HCT116 (cell line): ENCODE data around the gene UBE2V1.

ENCODE experiments used
- CEBPB ChIP-seq: IDR thresholded peaks from 2 replicates; pipeline ENCODE4 v1.6.1; 2012; ENCODE audit warnings: low read depth
- EGR1 ChIP-seq: IDR thresholded peaks from 2 replicates; pipeline ENCODE4 v1.6.1; 2012; ENCODE audit warnings: low read depth
- EZH2 ChIP-seq: fragments of 200-600 bp; sonication (generic); IDR thresholded peaks from 2 replicates; pipeline ENCODE4 v1.6.1; 2017; ENCODE audit warnings: antibody characterized with exemption, mixed run types
- EZH2phosphoT487 ChIP-seq: fragments of 200-600 bp; IDR thresholded peaks from 2 replicates; pipeline ENCODE4 v1.6.1; 2018; ENCODE audit warnings: antibody characterized with exemption, borderline replicate concordance
- FOSL1 ChIP-seq: IDR thresholded peaks from 2 replicates; pipeline ENCODE4 v1.6.1; 2012; ENCODE audit warnings: low read depth
- POLR2A ChIP-seq: IDR thresholded peaks from 2 replicates; pipeline ENCODE4 v1.7.0; 2011; ENCODE audit warnings: borderline replicate concordance; ENCODE audit not compliant: insufficient read depth, insufficient read length; ENCODE audit errors: extremely low read depth
- POLR2AphosphoS5 ChIP-seq: IDR thresholded peaks from 2 replicates; pipeline ENCODE4 v1.6.1; 2011; ENCODE audit warnings: mild to moderate bottlenecking, low read depth, low read length, moderate library complexity
- RAD21 ChIP-seq: IDR thresholded peaks from 2 replicates; pipeline ENCODE4 v1.6.1; 2012; ENCODE audit warnings: low read depth, mild to moderate bottlenecking
- SIN3A ChIP-seq: IDR thresholded peaks from 2 replicates; pipeline ENCODE4 v1.6.1; 2012; ENCODE audit warnings: low read depth
- SP1 ChIP-seq: IDR thresholded peaks from 2 replicates; pipeline ENCODE4 v1.6.1; 2012; ENCODE audit warnings: low read depth
- SRF ChIP-seq: IDR thresholded peaks from 2 replicates; pipeline ENCODE4 v1.6.1; 2012; ENCODE audit warnings: low read depth
- TF ChIP-seq, protein P1 (sequence below), 3 experiments: fragments of 200-600 bp in 1 of 3; sonication (generic) in 1 of 3; IDR thresholded peaks in 2 of 3; conservative IDR thresholded peaks in 1 of 3; 2 replicates each; pipeline ENCODE4 v1.5.1; 2012 to 2017; ENCODE audit warnings: low read depth in 2 of 3, low read length in 2 of 3, antibody characterized with exemption in 1 of 3, borderline replicate concordance in 1 of 3, control low read depth in 1 of 3, mild to moderate bottlenecking in 1 of 3, mixed read lengths in 1 of 3, mixed run types in 1 of 3, moderate library complexity in 1 of 3; ENCODE audit not compliant: insufficient read depth in 1 of 3
- TF ChIP-seq, protein P2 (sequence below): IDR thresholded peaks from 2 replicates; pipeline ENCODE4 v1.6.1; 2012; ENCODE audit warnings: low read depth

DNA sequence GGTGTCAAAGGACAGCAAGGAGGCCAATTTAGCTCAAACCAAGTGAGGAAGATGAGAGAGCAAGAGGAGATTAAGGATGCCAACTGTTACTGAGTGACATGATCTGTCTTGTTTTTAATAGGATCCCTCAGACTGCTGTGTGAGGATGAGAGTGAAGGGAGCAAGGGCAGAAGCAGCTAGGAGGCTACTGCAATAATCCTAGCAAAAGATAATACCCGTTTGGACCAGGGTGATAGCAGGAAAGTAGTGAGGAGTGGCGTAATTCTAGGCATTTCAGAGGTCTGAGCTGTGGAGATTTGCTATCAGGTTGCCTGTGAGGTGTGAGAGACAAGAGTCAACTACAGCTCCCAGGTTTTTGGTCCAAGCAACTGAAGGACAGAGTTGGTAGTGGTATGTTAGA is 14.7 kb downstream of the UBE2V1 start:
- TF ChIP-seq POLR2AphosphoS5 (no peak), EGR1 (no peak), SRF (no peak), RAD21 (no peak), EZH2phosphoT487 (no peak), POLR2A (no peak), EZH2 (no peak), SP1 (no peak), FOSL1 (no peak), CEBPB (no peak), SIN3A (no peak)
- TF ChIP-seq, protein P1, sequence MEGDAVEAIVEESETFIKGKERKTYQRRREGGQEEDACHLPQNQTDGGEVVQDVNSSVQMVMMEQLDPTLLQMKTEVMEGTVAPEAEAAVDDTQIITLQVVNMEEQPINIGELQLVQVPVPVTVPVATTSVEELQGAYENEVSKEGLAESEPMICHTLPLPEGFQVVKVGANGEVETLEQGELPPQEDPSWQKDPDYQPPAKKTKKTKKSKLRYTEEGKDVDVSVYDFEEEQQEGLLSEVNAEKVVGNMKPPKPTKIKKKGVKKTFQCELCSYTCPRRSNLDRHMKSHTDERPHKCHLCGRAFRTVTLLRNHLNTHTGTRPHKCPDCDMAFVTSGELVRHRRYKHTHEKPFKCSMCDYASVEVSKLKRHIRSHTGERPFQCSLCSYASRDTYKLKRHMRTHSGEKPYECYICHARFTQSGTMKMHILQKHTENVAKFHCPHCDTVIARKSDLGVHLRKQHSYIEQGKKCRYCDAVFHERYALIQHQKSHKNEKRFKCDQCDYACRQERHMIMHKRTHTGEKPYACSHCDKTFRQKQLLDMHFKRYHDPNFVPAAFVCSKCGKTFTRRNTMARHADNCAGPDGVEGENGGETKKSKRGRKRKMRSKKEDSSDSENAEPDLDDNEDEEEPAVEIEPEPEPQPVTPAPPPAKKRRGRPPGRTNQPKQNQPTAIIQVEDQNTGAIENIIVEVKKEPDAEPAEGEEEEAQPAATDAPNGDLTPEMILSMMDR (IDR thresholded peaks at IDR 0.05 in 2 of 3, conservative IDR thresholded peaks at IDR 0.05 in 1 of 3; ENCODE audit: borderline replicate concordance in 1 of 3, insufficient read depth in 1 of 3, low read depth in 2 of 3, low read length in 2 of 3), result no peak
- TF ChIP-seq, protein P2, sequence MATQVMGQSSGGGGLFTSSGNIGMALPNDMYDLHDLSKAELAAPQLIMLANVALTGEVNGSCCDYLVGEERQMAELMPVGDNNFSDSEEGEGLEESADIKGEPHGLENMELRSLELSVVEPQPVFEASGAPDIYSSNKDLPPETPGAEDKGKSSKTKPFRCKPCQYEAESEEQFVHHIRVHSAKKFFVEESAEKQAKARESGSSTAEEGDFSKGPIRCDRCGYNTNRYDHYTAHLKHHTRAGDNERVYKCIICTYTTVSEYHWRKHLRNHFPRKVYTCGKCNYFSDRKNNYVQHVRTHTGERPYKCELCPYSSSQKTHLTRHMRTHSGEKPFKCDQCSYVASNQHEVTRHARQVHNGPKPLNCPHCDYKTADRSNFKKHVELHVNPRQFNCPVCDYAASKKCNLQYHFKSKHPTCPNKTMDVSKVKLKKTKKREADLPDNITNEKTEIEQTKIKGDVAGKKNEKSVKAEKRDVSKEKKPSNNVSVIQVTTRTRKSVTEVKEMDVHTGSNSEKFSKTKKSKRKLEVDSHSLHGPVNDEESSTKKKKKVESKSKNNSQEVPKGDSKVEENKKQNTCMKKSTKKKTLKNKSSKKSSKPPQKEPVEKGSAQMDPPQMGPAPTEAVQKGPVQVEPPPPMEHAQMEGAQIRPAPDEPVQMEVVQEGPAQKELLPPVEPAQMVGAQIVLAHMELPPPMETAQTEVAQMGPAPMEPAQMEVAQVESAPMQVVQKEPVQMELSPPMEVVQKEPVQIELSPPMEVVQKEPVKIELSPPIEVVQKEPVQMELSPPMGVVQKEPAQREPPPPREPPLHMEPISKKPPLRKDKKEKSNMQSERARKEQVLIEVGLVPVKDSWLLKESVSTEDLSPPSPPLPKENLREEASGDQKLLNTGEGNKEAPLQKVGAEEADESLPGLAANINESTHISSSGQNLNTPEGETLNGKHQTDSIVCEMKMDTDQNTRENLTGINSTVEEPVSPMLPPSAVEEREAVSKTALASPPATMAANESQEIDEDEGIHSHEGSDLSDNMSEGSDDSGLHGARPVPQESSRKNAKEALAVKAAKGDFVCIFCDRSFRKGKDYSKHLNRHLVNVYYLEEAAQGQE, result no peak
